ENCODE measurements around the gene KCNMB3. TPM values are rescaled to one million over a fixed set of nuclear protein-coding genes. Genes with fewer than 3 reads are reported as not detected.
"Not testable (repeated sequence)": the region's sequence is repeated elsewhere in the genome, so short reads cannot be mapped to it uniquely, and the experiment has no call there.

The KCNMB3 gene, protein sequence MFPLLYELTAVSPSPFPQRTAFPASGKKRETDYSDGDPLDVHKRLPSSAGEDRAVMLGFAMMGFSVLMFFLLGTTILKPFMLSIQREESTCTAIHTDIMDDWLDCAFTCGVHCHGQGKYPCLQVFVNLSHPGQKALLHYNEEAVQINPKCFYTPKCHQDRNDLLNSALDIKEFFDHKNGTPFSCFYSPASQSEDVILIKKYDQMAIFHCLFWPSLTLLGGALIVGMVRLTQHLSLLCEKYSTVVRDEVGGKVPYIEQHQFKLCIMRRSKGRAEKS
- 1 to 10 TPM; 2.7 to 3.1 TPM for total RNA-seq
- long read RNA-seq, donor 1, partial matches to known transcripts = 0 of 1 reads
- long read RNA-seq, donor 1, other reads (novel, unspliced or antisense) = 1 of 1 reads
- long read RNA-seq, donor 2 = 0 reads

GRCh38 chr3:179250803-179251476 lies at the start of gene KCNMB3:
TSS of gene KCNMB3 (minus strand) at chr3:179251114. CDS start at chr3:179250990, 124 bp downstream.
- DNase-seq (ENCODE audit: low spot score) = no peak
- intact Hi-C loops (cut with DNase I) = no loop called here

DNA sequence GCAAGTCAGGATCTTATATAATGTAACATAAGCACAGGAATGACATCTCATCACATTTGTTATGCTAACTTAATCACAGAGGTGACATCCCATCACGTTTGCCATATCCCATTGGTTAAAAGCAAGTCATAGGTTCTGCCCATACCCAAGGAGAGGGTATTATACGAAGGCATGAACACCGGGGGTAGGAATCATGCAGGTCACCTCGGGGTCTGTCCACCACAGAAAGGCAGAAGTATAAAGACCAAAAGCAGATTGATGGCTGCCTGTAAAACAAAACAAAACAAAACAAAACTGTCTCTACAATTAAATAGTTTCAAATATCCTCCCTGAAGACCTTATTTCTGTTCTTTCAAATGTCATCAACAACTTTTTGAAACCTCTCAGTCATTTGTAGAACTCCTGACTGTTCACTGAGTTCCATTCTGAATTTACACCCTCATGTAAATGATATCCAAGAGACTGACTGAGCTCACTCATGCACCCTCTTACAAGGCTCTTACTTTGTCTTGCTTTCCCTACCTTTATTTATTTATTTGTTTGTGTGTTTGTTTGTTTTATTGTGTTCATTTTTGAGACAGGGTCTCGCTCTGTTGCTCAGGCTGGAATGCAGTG lies 49.2 kb upstream of the KCNMB3 start:
- intact Hi-C loops (cut with DNase I) = loop anchor here in 1 of 2 donors (10.0 kb wide), 1 partner anchor 895 kb away; no protein-coding TSS in a partner anchor
- no peak for DNase-seq (ENCODE audit: low spot score)

DNA sequence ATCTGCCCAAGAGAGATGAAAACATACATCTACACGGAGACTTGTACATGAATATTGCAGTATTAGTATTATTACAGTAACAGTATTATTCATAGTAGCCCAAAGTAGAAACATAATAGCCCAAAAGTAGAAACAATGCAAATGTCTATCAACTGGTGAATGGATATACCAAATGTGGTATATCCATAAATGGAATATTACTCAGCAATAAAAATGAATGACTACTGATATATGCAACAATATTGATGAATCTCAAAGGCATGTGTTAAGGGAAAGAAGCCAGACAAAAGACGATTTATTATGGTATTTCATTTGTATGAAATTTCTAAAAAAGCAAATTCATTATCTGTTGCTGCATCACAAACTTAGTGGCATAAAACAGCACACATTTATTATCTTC lies 48.4 kb upstream of the KCNMB3 start:
- intact Hi-C loops (cut with DNase I) = loop anchor here in 1 of 2 donors (10.0 kb wide), 1 partner anchor 895 kb away; no protein-coding TSS in a partner anchor
- DNase-seq (ENCODE audit: low spot score) = no peak

DNA sequence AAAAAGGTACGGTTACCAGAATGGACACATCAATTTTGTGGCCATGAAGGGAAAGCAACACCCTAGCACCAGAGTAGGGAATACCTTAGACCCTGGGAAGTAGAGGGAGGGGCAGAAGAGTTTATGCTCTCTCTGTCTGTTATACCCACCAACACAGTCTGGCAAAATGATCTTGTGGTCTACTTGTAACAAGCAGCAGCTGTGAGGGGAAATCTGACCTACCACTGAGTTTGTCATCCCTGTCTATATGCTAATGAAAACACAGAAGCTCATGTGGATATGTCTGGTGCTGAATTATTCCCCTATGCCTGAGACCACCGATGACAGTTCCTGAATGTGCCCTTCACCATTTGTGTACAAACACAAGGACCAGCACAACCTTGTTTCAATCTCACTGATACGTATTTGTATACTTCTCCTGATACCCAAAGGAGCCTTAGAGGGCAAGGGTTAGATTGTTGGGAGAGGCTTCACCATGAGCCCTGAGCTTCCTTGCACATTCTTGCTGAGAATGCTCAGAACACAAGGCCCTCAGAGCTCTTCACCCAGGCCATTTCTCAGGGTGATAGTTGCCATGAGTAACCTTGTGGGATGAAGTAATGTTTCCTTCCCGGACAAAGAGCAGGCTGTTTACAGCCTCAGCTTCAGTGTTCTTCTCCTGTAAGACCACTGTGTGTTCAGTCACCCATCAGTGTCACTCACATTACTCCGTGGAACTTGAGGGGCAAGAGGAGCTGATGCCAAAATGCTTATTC lies 47.2 kb upstream of the KCNMB3 start:
- no peak for DNase-seq (ENCODE audit: low spot score)

DNA sequence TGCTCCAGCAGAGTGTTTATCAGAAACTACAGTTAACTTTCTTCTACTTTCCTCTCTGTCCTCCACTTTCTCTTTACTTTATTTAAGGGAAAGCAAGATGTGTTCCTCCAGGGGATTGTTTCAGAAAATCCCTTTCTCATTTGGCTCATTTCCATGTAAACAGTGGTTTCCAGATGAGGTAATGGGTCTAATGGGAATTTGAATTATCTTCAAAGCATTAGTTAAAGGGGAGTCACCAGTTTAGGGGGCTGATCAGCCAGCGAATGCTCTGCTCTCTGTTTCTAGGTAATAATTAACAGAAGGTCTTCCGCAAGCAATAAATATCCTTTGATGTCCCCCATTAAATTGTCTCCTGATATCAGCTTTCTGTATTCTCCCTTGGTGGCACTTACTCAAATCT lies 41.5 kb upstream of the KCNMB3 start:
- intact Hi-C loops (cut with DNase I) = loop anchor here in 1 of 2 donors (10.0 kb wide), 1 partner anchor 888 kb away; no protein-coding TSS in a partner anchor
- no peak for DNase-seq (ENCODE audit: low spot score)

More for the DNA sequence above, 47.2 kb upstream of the KCNMB3 start:
- intact Hi-C loops (cut with DNase I) = loop anchor here in 1 of 2 donors (10.0 kb wide), 1 partner anchor 893 kb away; no protein-coding TSS in a partner anchor

DNA sequence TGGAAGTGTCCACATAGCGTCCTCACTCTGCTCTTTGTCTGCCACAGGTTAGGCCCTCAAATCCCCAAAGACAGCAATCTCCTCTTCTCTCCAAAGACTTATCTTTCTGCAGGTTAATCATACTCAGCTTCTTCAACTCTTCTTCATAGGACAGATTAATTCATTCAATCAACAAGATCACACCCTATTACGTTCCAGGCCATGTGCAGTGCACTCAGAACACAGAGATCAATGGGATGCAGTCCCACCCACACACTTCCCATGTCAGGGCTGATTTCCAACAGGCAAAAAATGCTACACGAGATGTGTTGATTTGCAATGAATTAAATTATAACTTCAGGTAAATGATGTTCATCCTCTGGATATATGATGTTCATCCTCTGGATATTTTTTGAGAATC lies 38.4 kb upstream of the KCNMB3 start:
- no peak for DNase-seq (ENCODE audit: low spot score)
- intact Hi-C loops (cut with DNase I) = no loop called here

DNA sequence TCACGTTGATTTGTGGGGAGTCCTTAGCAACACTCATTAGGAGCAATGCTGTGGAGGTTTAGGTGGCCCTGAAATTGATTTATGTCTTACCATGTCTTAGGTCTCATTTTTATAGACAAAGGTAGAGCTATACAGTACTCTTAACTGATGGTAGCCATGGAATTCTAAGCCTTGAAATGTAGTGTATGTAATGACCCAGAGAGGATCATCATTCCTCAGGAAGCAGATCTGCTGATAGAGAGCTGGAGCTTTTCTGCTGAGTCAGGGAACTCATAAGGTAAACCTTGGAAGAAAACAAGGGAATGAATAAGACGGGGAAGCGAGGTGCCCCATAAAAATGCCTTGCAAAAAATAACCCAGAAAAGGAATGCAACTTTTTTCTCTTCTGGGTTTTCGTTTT lies 37.9 kb upstream of the KCNMB3 start:
- no peak for DNase-seq (ENCODE audit: low spot score)
- intact Hi-C loops (cut with DNase I) = no loop called here

DNA sequence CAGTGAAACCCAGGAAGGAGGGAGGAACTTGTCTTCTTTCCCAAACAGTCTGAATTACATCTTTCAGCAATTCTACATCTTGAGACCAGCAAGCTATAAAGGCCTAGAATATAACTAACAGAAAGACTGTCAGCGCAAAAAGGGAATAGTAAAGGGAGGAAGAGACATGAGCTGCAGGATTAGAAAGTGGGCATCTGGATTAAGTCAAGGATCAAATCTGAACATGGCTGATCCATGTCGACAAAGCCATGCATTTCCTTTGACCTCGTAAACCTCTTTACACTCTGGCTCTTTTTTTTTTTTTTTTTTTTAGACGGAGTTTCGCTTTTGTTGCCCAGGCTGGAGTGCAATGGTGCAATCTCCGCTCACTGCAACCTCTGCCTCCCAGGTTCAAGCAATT lies 35.4 kb upstream of the KCNMB3 start:
- intact Hi-C loops (cut with DNase I) = no loop called here
- no peak for DNase-seq (ENCODE audit: low spot score)

DNA sequence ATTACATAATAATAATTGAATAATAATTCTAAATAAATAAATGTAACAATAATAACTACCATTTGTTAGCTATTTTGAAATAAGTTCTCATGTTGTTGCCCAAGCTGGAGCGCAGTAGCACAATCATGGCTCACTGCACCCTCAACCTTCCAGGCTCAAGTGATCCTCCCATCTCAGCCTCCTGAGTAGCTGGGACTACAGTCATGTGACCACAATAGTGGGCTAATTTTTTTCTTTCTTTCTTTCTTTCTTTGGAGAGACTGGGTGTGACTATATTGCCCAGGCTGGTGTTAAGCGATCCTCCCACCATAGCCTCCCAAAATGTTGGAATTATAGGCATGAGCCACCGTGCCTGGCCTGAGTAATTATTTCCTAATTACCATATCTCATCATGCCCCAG lies 30.9 kb upstream of the KCNMB3 start:
- no peak for DNase-seq (ENCODE audit: low spot score)
- intact Hi-C loops (cut with DNase I) = no loop called here

GRCh38 chr3:179279837-179280236 lies 28.9 kb upstream of the KCNMB3 start:
- DNase-seq (ENCODE audit: low spot score) = no peak
- intact Hi-C loops (cut with DNase I) = no loop called here

GRCh38 chr3:179278932-179279693 lies 28.2 kb upstream of the KCNMB3 start:
- DNase-seq (ENCODE audit: low spot score) = no peak
- intact Hi-C loops (cut with DNase I) = no loop called here

- intact Hi-C loops (cut with DNase I) = no loop called here
- DNase-seq (ENCODE audit: low spot score) = no peak
Observed at GRCh38 chr3:179278151-179278550, 27.2 kb upstream of the KCNMB3 start.

DNA sequence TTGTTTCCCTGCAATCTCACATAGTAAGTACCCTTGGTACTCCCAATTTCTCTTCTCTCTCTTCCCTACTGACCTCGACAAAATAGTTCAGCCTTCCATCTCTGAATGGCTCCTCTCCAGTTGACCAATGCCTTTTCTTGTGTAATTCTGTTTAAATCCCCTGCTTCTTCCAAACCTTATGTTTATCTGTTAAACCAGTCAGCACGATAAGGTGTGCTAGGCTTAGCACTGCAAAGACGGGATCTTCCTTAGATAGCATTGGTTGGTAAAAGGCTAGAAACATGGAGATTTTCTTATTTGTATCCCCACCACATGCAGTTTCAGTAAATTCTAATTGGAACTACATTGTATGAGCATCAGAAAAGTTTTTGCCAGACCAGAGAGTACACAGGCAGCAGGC lies 25.8 kb upstream of the KCNMB3 start:
- intact Hi-C loops (cut with DNase I) = no loop called here
- no peak for DNase-seq (ENCODE audit: low spot score)

GRCh38 chr3:179276001-179276400 lies 25.1 kb upstream of the KCNMB3 start:
- no peak for DNase-seq (ENCODE audit: low spot score)
- intact Hi-C loops (cut with DNase I) = no loop called here

DNA sequence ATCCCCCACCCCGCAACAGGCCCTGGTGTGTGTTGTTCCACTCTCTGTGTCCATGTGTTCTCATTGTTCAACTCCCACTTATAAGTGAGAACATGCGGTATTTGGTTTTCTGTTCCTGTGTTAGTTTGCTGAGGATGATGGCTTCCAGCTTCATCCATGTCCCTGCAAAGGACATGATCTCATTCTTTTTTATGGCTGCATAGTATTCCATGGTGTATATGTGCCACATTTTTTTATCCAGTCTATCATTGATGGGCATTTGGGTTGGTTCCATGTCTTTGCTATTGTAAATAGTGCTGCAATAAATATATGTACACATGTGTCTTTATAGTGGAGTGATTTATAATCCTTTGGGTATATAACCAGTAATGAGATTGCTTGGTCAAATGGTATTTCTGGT lies 23.5 kb upstream of the KCNMB3 start:
- intact Hi-C loops (cut with DNase I) = not testable (repeated sequence)

DNA sequence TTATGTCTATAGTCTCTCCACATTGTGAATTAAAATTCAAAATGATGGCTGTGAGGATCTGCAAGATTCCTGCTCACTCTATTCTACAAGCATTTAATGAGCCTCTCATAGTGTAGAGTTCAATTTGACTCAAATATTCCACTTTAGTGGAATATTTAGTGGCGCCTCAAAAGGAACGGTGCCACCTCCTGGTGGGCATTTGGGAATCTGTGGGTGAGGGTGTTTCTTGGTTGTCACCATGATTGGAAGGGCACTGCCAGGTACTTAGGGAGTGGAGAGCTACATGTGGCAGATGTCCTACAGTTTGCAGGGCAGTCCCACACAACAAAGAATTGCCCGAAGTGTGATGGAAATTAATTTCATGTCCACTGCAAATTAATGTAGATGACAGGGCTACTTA lies 21.5 kb upstream of the KCNMB3 start:
- no peak for DNase-seq (ENCODE audit: low spot score)
- intact Hi-C loops (cut with DNase I) = no loop called here

More for the DNA sequence above, 23.5 kb upstream of the KCNMB3 start:
- DNase-seq (ENCODE audit: low spot score) = not testable (repeated sequence)

DNA sequence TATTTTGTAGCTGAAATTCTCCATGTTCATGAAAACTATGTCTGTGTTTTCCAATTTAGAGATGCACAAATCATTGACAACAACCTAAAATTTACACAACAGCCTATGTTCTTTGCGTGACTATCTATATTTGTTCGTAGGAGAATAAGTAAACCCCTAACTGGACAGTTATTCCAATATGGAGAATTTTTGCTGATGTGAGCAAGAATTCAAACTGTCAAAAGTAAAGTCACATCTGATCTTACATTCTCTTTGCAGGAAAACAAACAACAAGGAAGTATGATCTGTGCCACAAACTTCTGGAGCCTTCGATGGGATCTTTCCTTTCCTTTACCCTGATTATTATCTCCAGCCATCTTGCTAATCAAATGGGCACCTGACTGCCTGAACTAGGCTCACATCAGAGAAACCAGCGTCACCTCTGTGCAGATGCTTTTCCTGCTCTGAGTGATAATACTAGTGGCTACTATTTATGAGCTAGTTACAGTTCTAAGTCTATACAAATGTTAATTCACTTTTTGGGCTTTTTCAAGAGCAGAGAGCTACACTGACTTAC lies 18.3 kb upstream of the KCNMB3 start:
- no peak for DNase-seq (ENCODE audit: low spot score)
- intact Hi-C loops (cut with DNase I) = loop anchor here in 1 of 2 donors (10.0 kb wide), 1 partner anchor 124 kb away; the partner anchor contains the start of gene PIK3CA

DNA sequence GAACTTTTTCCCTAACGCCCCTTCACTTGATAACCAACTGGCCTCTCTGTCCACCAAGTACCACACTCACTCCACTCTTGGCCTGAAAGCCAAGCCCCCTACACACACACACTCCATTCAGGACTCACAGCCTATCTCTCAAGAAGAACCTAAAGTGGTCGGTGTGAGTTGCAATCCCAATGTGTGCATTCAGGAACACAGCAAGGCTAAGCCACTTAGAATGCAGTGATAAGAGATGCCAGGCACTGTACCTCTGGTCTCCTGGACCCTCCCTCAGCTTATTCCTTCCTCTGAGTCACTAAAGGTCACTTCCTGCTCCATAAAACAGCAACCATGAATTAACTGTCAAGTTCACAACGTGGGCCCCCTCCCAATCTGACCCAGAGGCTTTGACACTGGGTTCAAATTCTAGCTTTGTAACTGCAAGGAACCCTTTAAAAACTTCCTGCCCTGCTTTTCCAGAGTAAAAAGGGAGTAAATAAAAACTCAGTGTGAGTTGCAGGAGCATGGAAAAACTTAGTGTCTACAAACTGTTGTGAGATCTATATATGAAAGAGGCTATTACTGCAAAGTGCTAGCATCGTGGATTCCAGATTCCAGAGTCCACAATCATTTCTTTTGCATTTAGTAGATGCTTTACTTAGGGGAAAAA lies 17.6 kb upstream of the KCNMB3 start:
- no peak for DNase-seq (ENCODE audit: low spot score)
- intact Hi-C loops (cut with DNase I) = loop anchor here in 1 of 2 donors (10.0 kb wide), 1 partner anchor 124 kb away; the partner anchor contains the start of gene PIK3CA

All from posterior vena cava (tissue), 2 donors.